Measurements from ENCODE around the gene DIP2C.

DNA sequence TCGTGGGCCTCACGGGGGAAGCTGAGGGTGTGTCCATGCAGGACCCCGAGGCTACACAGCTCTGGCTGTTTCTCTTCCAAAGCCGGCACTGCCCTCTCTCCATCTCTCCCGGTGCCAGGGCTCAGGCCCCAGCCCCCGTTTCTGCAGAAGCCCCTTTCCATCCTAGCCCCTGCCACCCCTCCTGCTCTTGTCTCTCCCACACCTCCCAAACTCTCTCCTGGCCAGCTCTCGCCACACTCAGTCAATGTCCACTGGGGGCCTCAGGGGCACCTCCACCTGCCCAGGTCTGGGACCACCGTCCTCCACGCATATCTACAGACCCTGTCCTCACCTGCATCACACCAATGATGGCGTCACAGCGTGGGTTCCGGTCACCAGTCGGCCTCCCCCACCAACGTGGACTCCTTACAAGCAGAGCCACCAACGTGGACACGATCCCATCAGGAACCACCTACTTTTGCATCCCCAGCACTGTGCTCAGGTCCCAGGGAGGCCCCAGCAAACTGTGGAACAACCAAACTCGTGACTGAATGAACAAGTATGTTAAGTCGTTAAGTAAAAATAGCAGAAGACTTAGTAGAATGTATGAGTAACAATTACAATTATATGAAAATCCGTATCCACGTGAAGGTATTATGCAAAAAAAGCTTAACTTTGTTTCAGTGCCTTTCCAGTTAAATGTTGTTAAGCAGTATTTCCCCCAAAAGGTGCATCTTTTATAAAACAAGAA lies 38.4 kb downstream of the DIP2C start:
- TF ChIP-seq, protein P1, sequence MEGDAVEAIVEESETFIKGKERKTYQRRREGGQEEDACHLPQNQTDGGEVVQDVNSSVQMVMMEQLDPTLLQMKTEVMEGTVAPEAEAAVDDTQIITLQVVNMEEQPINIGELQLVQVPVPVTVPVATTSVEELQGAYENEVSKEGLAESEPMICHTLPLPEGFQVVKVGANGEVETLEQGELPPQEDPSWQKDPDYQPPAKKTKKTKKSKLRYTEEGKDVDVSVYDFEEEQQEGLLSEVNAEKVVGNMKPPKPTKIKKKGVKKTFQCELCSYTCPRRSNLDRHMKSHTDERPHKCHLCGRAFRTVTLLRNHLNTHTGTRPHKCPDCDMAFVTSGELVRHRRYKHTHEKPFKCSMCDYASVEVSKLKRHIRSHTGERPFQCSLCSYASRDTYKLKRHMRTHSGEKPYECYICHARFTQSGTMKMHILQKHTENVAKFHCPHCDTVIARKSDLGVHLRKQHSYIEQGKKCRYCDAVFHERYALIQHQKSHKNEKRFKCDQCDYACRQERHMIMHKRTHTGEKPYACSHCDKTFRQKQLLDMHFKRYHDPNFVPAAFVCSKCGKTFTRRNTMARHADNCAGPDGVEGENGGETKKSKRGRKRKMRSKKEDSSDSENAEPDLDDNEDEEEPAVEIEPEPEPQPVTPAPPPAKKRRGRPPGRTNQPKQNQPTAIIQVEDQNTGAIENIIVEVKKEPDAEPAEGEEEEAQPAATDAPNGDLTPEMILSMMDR (IDR thresholded peaks at IDR 0.05): no peak
- TF ChIP-seq POLR2A (IDR thresholded peaks at IDR 0.05): no peak
